ENCODE results near the gene MBTPS2. TPM values are rescaled to one million over a fixed set of nuclear protein-coding genes. Genes with fewer than 3 reads are reported as not detected.

Gene MBTPS2
- total RNA-seq, 2 donors from 2014 or later: 4.3 to 6.7 TPM

DNA sequence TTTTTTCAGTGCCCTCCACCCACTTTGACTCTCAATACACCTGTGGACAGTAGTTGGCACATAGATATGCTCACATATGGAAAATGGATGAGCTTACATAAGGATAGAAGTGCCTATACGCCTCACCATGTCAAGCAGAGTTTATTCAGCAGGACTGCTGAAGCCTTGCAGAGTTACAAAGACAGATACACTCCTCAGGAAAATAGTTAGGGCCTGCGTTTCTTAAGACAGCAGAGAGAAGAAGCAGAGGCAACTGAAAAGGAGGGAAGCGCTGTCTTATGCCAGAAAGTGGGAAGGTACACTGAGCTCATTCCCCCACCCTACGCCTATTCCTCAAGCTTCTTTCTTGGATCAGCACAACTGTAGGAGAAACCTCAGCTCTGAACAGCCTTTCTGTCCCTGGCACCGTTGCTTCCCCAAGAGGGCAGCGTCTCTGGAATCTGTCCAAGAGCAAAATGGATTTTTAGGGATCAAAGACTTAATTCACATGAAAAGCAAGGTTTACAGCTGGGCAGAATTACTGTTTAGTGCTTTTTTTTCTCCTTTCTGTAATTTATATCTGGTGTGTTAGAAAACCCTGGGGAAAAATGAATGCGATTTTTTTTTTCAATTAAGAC, 37.3 kb upstream of the MBTPS2 start:
- no peak for TF ChIP-seq POLR2A (IDR thresholded peaks at IDR 0.05)
- no peak for TF ChIP-seq CTCF (IDR thresholded peaks at IDR 0.05)
- no peak for DNase-seq
- Histone ChIP-seq H3K9me3 (no peaks in the 10 kb centered on the region), H3K4me3 (no peak overlapping the region), H3K4me1 (peaks cover 11% of the 10 kb centered on the region), H3K36me3 (replicated peaks in 1 of 2; ENCODE audit: insufficient read depth in 1 of 2, low read depth in 2 of 2) (no peaks in the 10 kb centered on the region), H3K27me3 (no peaks in the 10 kb centered on the region), H3K27ac (no peak overlapping the region)
- 57 to 58% methylated on average over 7 of the region's 7 CpGs for WGBS, 2 donors
- intact Hi-C loops (cut with DNase I): no loop called here
- no peak for ATAC-seq

DNA sequence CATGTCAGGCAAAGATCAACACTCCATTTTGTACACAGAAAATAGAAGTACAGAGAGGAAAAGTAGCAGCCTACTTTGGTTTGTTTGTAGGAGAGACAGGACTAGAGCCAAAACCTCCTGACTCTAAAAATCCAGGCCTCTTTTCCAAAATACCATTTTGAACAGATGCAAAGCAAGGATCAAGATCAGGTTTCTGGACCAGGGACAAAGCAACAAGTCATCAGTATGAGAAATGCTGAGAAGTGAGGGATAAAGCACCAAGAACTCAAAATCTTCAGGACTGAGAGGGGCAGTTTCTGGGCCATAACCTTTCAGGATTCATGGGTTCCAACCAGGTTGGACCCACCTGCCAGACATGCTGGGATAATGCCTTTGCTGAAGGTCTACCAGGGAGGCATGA, 36.6 kb upstream of the MBTPS2 start:
- no peak overlapping the region for H3K27ac ChIP-seq
- no peak for ATAC-seq
- TF ChIP-seq POLR2A (IDR thresholded peaks at IDR 0.05) (no peak), CTCF (IDR thresholded peaks at IDR 0.05) (no peak)
- H3K36me3 ChIP-seq (replicated peaks in 1 of 2; ENCODE audit: insufficient read depth in 1 of 2, low read depth in 2 of 2): no peaks in the 10 kb centered on the region
- intact Hi-C loops (cut with DNase I): no loop called here
- H3K9me3 ChIP-seq: no peaks in the 10 kb centered on the region
- peaks cover 11% of the 10 kb centered on the region for H3K4me1 ChIP-seq
- no peak overlapping the region for H3K4me3 ChIP-seq
- no peak for DNase-seq
- no peaks in the 10 kb centered on the region for H3K27me3 ChIP-seq

DNA sequence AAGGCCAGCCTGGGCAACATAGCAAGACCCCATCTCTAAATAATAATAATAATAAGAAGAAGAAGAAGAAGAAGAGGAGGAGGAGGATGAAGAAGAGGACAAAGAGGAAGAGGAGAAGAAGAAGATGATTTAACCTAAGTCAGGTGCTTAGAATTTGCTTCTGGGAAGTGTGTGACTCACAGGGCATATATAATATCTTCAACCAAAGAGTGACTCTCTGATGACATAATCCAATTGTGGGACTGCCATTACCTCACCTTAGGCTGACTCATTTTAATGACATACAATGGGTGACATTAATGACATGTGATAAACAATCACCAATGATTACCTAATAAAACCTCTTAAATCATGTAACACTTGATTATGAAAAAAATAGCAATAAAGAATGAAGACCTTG, 32.7 kb upstream of the MBTPS2 start:
- TF ChIP-seq CTCF (IDR thresholded peaks at IDR 0.05) (no peak), POLR2A (IDR thresholded peaks at IDR 0.05) (no peak)
- Histone ChIP-seq H3K36me3 (replicated peaks in 1 of 2; ENCODE audit: insufficient read depth in 1 of 2, low read depth in 2 of 2) (no peaks in the 10 kb centered on the region), H3K4me1 (no peaks in the 10 kb centered on the region), H3K27me3 (no peaks in the 10 kb centered on the region), H3K9me3 (no peaks in the 10 kb centered on the region), H3K4me3 (no peak overlapping the region), H3K27ac (no peak overlapping the region)
- ATAC-seq: no peak
- intact Hi-C loops (cut with DNase I): no loop called here
- no peak for DNase-seq

DNA sequence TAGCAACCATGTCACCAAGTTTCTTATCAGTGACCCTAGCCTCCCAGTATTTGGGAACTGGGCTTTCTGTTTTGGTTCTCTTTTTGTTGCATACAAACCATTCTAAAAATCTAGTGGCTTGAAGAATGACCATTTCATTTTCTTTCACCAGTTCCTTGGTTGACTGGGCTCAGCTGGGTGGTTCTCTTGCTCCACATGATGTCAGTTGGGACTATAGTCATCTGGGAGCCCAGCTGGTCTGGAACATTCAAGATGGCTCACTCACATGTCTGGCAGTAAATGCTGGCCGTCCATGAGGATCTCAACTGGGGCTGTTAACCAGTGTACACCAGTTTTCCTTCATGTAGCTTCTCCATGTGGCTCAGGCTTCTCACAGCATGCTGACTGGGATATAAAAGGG, 27.6 kb upstream of the MBTPS2 start:
- H3K4me3 ChIP-seq: no peak overlapping the region
- no peak for ATAC-seq
- H3K27me3 ChIP-seq: no peaks in the 10 kb centered on the region

More for the DNA sequence above, 27.6 kb upstream of the MBTPS2 start:
- Histone ChIP-seq H3K27ac (no peak overlapping the region), H3K36me3 (replicated peaks in 1 of 2; ENCODE audit: insufficient read depth in 1 of 2, low read depth in 2 of 2) (no peaks in the 10 kb centered on the region), H3K4me1 (no peaks in the 10 kb centered on the region), H3K9me3 (no peaks in the 10 kb centered on the region)
- 82% methylated on average over 1 of the region's 1 CpG; no CpG with 5 or more reads in 1 of the 2 donors for WGBS, 2 donors
- intact Hi-C loops (cut with DNase I): no loop called here
- TF ChIP-seq POLR2A (IDR thresholded peaks at IDR 0.05) (no peak), CTCF (IDR thresholded peaks at IDR 0.05) (no peak)
- DNase-seq: no peak

Data from body of pancreas (tissue), 4 donors.